ENCODE data around the gene C7orf33.
"Not testable (repeated sequence)": the region's sequence is repeated elsewhere in the genome, so short reads cannot be mapped to it uniquely, and the experiment has no call there.

Gene C7orf33

DNA sequence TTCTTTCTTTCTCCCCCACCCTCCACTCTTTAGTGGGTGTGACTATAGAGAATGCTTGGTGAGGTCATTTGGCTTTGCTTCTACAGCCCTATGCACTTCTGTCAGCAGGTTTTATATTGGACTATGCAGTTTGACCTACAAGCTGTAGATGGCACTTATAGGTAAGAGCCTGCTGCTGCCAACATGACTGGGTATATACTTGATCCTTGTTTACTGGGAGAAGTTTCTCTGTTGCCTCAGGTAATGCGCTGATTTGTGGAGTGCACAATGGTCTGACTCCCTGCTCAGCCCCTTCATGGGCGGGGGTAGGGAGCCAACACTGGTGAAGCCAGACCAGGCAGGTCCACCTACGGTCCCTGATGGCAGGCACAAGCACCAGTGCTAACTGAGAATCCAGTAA lies 33.7 kb upstream of the C7orf33 start:
- H3K27me3 ChIP-seq (ENCODE audit: insufficient read depth, low read depth): no peaks in the 10 kb centered on the region
- H4K20me1 ChIP-seq (ENCODE audit: insufficient read depth): no peaks in the 10 kb centered on the region
- H3K27ac ChIP-seq: peak overlapping the region; percentile 13; the same call in 1 of the 2 replicates
- TF ChIP-seq, protein P1, sequence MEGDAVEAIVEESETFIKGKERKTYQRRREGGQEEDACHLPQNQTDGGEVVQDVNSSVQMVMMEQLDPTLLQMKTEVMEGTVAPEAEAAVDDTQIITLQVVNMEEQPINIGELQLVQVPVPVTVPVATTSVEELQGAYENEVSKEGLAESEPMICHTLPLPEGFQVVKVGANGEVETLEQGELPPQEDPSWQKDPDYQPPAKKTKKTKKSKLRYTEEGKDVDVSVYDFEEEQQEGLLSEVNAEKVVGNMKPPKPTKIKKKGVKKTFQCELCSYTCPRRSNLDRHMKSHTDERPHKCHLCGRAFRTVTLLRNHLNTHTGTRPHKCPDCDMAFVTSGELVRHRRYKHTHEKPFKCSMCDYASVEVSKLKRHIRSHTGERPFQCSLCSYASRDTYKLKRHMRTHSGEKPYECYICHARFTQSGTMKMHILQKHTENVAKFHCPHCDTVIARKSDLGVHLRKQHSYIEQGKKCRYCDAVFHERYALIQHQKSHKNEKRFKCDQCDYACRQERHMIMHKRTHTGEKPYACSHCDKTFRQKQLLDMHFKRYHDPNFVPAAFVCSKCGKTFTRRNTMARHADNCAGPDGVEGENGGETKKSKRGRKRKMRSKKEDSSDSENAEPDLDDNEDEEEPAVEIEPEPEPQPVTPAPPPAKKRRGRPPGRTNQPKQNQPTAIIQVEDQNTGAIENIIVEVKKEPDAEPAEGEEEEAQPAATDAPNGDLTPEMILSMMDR (conservative IDR thresholded peaks at IDR 0.05; ENCODE audit: low read depth, low read length): peak; percentile 31; the same call in 1 of the 2 replicates
- peak overlapping the region; percentile 36 for H3K4me2 ChIP-seq
- H3K36me3 ChIP-seq (ENCODE audit: insufficient read depth): no peaks in the 10 kb centered on the region
- H2AFZ ChIP-seq (ENCODE audit: low read depth): no peak overlapping the region
- no peak overlapping the region for H3K4me3 ChIP-seq (IDR thresholded peaks at IDR 0.05; ENCODE audit: insufficient read depth, low read depth, low read length)
- no peak overlapping the region for H3K9ac ChIP-seq
- H3K79me2 ChIP-seq (ENCODE audit: insufficient read depth, low read depth): no peaks in the 10 kb centered on the region
- H3K4me1 ChIP-seq (ENCODE audit: low read depth, poor library complexity, severe bottlenecking): peaks cover 73% of the 10 kb centered on the region

DNA sequence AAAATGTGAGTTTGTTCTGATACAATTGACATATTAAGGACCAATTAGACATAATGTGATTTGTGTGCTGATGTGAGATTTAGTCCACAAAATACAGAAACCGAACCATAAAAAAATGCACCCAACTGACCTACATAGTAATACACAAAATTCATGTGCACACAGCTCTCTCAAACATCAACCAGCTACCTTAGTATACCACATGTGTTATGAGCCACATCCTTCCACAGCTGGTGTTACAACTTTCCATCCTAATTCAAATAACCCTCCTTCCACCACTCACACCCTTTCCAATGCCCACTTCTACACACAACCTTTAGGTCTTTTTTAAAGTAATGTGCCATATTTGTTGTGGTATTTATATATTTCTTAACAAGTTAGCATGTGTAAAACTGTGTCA lies 31.7 kb upstream of the C7orf33 start:
- no peak overlapping the region for H3K4me3 ChIP-seq (IDR thresholded peaks at IDR 0.05; ENCODE audit: insufficient read depth, low read depth, low read length)
- peaks cover 74% of the 10 kb centered on the region for H3K4me1 ChIP-seq (ENCODE audit: low read depth, poor library complexity, severe bottlenecking)
- no peak overlapping the region for H2AFZ ChIP-seq (ENCODE audit: low read depth)
- H4K20me1 ChIP-seq (ENCODE audit: insufficient read depth): no peaks in the 10 kb centered on the region
- H3K9ac ChIP-seq: no peak overlapping the region
- no peak overlapping the region for H3K27ac ChIP-seq
- H3K27me3 ChIP-seq (ENCODE audit: insufficient read depth, low read depth): no peaks in the 10 kb centered on the region
- H3K36me3 ChIP-seq (ENCODE audit: insufficient read depth): no peaks in the 10 kb centered on the region
- peaks cover 7% of the 10 kb centered on the region; the same call in 1 of the 2 replicates for H3K79me2 ChIP-seq (ENCODE audit: insufficient read depth, low read depth)
- TF ChIP-seq, protein P1 (conservative IDR thresholded peaks at IDR 0.05; ENCODE audit: low read depth, low read length): no peak
- no peak overlapping the region for H3K4me2 ChIP-seq

DNA sequence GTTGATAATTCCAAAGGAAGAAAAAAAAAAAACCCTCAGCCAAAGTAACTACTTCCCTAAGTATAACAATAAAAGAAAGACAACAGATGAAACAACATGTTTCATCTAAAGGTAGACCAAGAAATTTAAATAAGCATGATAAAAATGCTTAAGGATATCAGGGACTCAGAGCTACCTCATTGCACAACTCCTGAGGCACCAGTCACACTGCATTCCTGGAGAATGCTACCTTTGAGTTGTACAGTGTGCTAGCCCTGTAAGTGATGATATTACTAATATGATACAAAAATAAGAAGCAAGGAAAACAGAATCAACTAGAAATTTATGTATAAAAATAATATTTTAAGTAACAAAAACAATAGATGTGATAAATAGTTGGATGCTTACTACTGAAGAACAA lies 29.5 kb upstream of the C7orf33 start:
- no peak overlapping the region for H3K4me3 ChIP-seq (IDR thresholded peaks at IDR 0.05; ENCODE audit: insufficient read depth, low read depth, low read length)
- H4K20me1 ChIP-seq (ENCODE audit: insufficient read depth): no peaks in the 10 kb centered on the region
- TF ChIP-seq, protein P1 (conservative IDR thresholded peaks at IDR 0.05; ENCODE audit: low read depth, low read length): no peak
- H2AFZ ChIP-seq (ENCODE audit: low read depth): no peak overlapping the region
- H3K79me2 ChIP-seq (ENCODE audit: insufficient read depth, low read depth): peaks cover 7% of the 10 kb centered on the region; the same call in 1 of the 2 replicates
- peaks cover 73% of the 10 kb centered on the region for H3K4me1 ChIP-seq (ENCODE audit: low read depth, poor library complexity, severe bottlenecking)
- H3K9ac ChIP-seq: no peak overlapping the region
- H3K36me3 ChIP-seq (ENCODE audit: insufficient read depth): no peaks in the 10 kb centered on the region
- no peak overlapping the region for H3K27ac ChIP-seq
- no peaks in the 10 kb centered on the region for H3K27me3 ChIP-seq (ENCODE audit: insufficient read depth, low read depth)
- no peak overlapping the region for H3K4me2 ChIP-seq

DNA sequence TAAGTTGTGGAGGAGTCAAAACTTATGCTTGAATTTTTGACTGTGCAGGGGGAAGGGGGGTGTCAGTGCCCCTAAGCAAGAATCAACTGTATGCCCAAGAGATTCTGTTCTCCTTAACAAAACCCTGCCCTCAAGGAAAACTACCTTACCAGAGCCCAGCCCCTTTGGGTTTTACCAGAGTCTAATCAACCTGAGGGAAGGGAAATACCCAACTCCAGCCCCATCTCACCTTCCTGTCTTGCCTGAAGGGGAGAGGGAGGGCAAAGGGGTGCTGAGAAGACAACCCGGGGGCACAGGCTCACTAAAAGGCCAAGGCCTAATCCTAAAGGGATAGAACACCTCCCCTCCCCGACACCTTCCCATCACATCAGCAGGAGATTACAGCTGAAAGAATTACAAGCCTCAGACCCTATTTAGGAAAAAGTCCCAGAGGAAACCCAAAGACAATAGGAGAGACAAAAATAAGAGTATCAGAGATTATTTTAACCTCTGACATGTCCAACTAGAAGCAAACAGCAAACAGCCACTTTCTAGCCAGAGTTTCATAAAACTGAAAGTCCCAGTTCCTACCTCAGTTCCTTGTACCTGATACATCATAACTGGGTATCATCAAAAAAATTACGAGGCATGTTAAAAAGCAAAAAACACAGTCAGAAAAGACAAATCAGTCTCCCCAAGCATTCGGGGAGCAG lies 26.8 kb upstream of the C7orf33 start:
- Histone ChIP-seq H3K27ac (peak overlapping the region; percentile 90), H3K4me2 (peak overlapping the region; percentile 94), H3K27me3 (ENCODE audit: insufficient read depth, low read depth) (no peaks in the 10 kb centered on the region), H3K36me3 (ENCODE audit: insufficient read depth) (no peaks in the 10 kb centered on the region), H2AFZ (ENCODE audit: low read depth) (peak overlapping the region; percentile 31; the same call in 1 of the 2 replicates), H3K4me1 (ENCODE audit: low read depth, poor library complexity, severe bottlenecking) (peaks cover 77% of the 10 kb centered on the region), H4K20me1 (ENCODE audit: insufficient read depth) (no peaks in the 10 kb centered on the region), H3K79me2 (ENCODE audit: insufficient read depth, low read depth) (peaks cover 7% of the 10 kb centered on the region; the same call in 1 of the 2 replicates), H3K9ac (peak overlapping the region; percentile 65), H3K4me3 (IDR thresholded peaks at IDR 0.05; ENCODE audit: insufficient read depth, low read depth, low read length) (no peak overlapping the region)
- TF ChIP-seq, protein P1 (conservative IDR thresholded peaks at IDR 0.05; ENCODE audit: low read depth, low read length): no peak

DNA sequence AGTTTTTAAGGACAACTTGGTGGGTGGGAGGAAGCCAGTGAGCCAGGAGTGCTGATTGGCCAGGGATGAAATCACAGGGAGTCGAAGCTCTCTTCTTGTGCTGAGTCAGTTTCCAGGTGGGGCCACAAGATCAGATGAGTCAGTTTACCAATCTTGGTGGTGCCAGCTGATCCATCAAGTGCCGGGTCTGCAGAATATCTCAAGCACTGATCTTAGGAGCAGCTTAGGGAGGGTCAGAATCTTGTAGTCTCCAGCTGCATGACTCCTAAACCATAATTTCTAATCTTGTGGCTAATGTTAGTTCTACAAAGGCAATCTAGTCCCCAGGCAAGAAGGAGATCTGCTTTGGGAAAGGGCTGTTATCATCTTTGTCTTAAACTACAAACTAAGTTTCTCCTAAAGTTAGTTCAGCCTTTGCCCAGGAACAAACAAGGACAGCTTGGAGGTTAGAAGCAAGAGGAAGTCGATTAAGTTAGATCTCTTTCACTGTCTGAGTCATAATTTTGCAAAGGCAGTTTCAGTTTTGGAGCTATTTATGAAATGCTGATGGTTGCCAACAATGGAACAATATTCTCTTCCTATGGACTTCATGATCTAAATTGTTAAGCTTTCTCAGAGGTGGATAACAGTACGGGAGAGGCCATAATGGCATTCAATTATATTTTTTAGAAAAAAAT lies 26.2 kb upstream of the C7orf33 start:
- peak overlapping the region; percentile 65 for H3K9ac ChIP-seq
- H3K27me3 ChIP-seq (ENCODE audit: insufficient read depth, low read depth); H4K20me1 ChIP-seq (ENCODE audit: insufficient read depth); H3K36me3 ChIP-seq (ENCODE audit: insufficient read depth); H3K79me2 ChIP-seq (ENCODE audit: insufficient read depth, low read depth); H3K4me3 ChIP-seq (IDR thresholded peaks at IDR 0.05; ENCODE audit: insufficient read depth, low read depth, low read length): not testable (repeated sequence)
- H3K4me1 ChIP-seq (ENCODE audit: low read depth, poor library complexity, severe bottlenecking): peaks cover 77% of the 10 kb centered on the region
- H2AFZ ChIP-seq (ENCODE audit: low read depth): peak overlapping the region; percentile 31; the same call in 1 of the 2 replicates
- peak overlapping the region; percentile 94 for H3K4me2 ChIP-seq
- peak overlapping the region; percentile 90 for H3K27ac ChIP-seq

Data from KMS-11 (cell line).